ENCODE measurements around the gene PLXND1.

DNA sequence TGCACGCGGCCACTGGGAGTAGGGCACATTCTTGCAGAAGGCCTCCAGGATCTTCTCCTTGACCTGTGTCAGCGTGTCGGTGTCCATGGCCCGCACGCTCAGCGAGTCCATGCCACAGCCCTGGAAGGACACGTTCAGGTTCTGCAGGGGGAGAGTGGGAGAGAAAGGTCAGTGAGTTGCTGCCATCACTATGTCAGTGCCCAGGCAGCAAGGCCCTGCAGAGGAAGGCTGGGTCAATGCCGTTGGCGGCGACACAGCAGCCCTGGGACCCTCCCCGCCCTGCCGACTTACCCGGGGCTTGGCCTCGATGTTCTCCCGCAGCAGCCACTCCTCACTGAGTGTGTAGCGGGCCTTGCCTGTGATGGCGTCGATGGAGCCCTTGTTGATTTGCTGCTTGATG lies 43.7 kb downstream of the PLXND1 start:
- no peak for TF ChIP-seq POLR2AphosphoS5 (IDR thresholded peaks at IDR 0.05; ENCODE audit: borderline replicate concordance, low read depth, low read length)
- no peak for TF ChIP-seq EZH2 (IDR thresholded peaks at IDR 0.05)
